NK-92 (cell line): ENCODE data around the gene EVA1A.

Experiments used
- DNase-seq: peaks from one replicate; lab custom pipeline; 2025; ENCODE audit not compliant: unreplicated experiment; lab: John Stamatoyannopoulos, UW

Gene EVA1A

GRCh38 chr2:75545922-75546321 lies 14.8 kb downstream of the EVA1A start:
- DNase-seq = no peak

- no peak for DNase-seq
Observed at GRCh38 chr2:75545387-75545786, 15.4 kb downstream of the EVA1A start.

- DNase-seq = no peak
Observed at GRCh38 chr2:75543446-75543845, 17.3 kb downstream of the EVA1A start.

GRCh38 chr2:75541430-75541829 lies 19.3 kb downstream of the EVA1A start:
- no peak for DNase-seq

- no peak for DNase-seq
Observed at GRCh38 chr2:75540994-75541393, 19.7 kb downstream of the EVA1A start.

GRCh38 chr2:75539955-75540716 lies 20.6 kb downstream of the EVA1A start:
- no peak for DNase-seq

- DNase-seq = no peak
Observed at GRCh38 chr2:75538521-75539490, 21.9 kb downstream of the EVA1A start.

- DNase-seq = no peak
Observed at GRCh38 chr2:75537658-75538057, 23.1 kb downstream of the EVA1A start.

GRCh38 chr2:75533135-75533534 lies 27.6 kb downstream of the EVA1A start:
- DNase-seq = no peak

- no peak for DNase-seq
Observed at GRCh38 chr2:75532488-75532887, 28.3 kb downstream of the EVA1A start.

- DNase-seq = no peak
Observed at GRCh38 chr2:75528221-75528977, 32.3 kb downstream of the EVA1A start.

GRCh38 chr2:75527676-75528075 lies 33.1 kb downstream of the EVA1A start:
- no peak for DNase-seq

GRCh38 chr2:75526842-75527241 lies 33.9 kb downstream of the EVA1A start:
- DNase-seq = no peak

GRCh38 chr2:75525434-75526310 lies 35.1 kb downstream of the EVA1A start:
- DNase-seq = no peak

- DNase-seq = no peak
Observed at GRCh38 chr2:75524276-75524911, 36.3 kb downstream of the EVA1A start.

GRCh38 chr2:75523313-75524275 lies 37.1 kb downstream of the EVA1A start:
- no peak for DNase-seq

- DNase-seq = no peak
Observed at GRCh38 chr2:75522543-75523312, 38.0 kb downstream of the EVA1A start.
